Measurements from ENCODE around the gene SGPP1. TPM values are rescaled to one million over a fixed set of nuclear protein-coding genes. Genes with fewer than 3 reads are reported as not detected.

SGPP1 gene
- total RNA-seq, 4 donors from 2014 or later = 18.0 to 26.8 (median 19.3) TPM

GRCh38 chr14:63747846-63748245 is 20.0 kb upstream of the SGPP1 start:
- no peak for DNase-seq (ENCODE audit: extremely low spot score)
- Histone ChIP-seq H3K4me3 (no peak overlapping the region), H3K36me3 (no peaks in the 10 kb centered on the region), H3K9me3 (no peaks in the 10 kb centered on the region), H3K27me3 (peaks cover 0 to 8% (median 0%) of the 10 kb centered on the region in 4 donors), H3K4me1 (no peaks in the 10 kb centered on the region), H3K27ac (replicated peaks in 1 of 4) (no peak overlapping the region)
- 72% methylated on average over 3 of the region's 3 CpGs for WGBS
- TF ChIP-seq POLR2A (IDR thresholded peaks at IDR 0.05; ENCODE audit: low read depth) (no peak), CTCF (IDR thresholded peaks at IDR 0.05) (no peak), POLR2AphosphoS5 (IDR thresholded peaks at IDR 0.05) (no peak), EP300 (IDR thresholded peaks at IDR 0.05) (no peak)
- intact Hi-C loops (cut with DNase I) = no loop called here

- TF ChIP-seq EP300 (IDR thresholded peaks at IDR 0.05) = no peak
- Histone ChIP-seq H3K27me3 (peaks cover 0 to 8% (median 0%) of the 10 kb centered on the region in 4 donors), H3K4me1 (no peaks in the 10 kb centered on the region), H3K27ac (replicated peaks in 1 of 4) (no peak overlapping the region), H3K36me3 (no peaks in the 10 kb centered on the region), H3K9me3 (no peaks in the 10 kb centered on the region), H3K4me3 (no peak overlapping the region)
- WGBS = 59% methylated on average over 4 of the region's 4 CpGs
- DNase-seq (ENCODE audit: extremely low spot score) = no peak
- intact Hi-C loops (cut with DNase I) = no loop called here
Observed at GRCh38 chr14:63745858-63746425, 18.1 kb upstream of the SGPP1 start.

GRCh38 chr14:63745272-63745671 is 17.4 kb upstream of the SGPP1 start:
- Histone ChIP-seq H3K9me3 (no peaks in the 10 kb centered on the region), H3K27ac (replicated peaks in 1 of 4) (no peak overlapping the region), H3K4me3 (no peak overlapping the region), H3K36me3 (no peaks in the 10 kb centered on the region), H3K4me1 (no peaks in the 10 kb centered on the region), H3K27me3 (peaks cover 0 to 8% (median 0%) of the 10 kb centered on the region in 4 donors)
- 85% methylated on average over 3 of the region's 3 CpGs for WGBS
- intact Hi-C loops (cut with DNase I) = no loop called here
- DNase-seq (ENCODE audit: extremely low spot score) = no peak
- no peak for TF ChIP-seq POLR2A (IDR thresholded peaks at IDR 0.05; ENCODE audit: low read depth)
- no peak for TF ChIP-seq CTCF (IDR thresholded peaks at IDR 0.05)
- no peak for TF ChIP-seq POLR2AphosphoS5 (IDR thresholded peaks at IDR 0.05)
- TF ChIP-seq EP300 (IDR thresholded peaks at IDR 0.05) = no peak

- Histone ChIP-seq H3K36me3 (no peaks in the 10 kb centered on the region), H3K4me1 (no peaks in the 10 kb centered on the region), H3K4me3 (no peak overlapping the region), H3K9me3 (no peaks in the 10 kb centered on the region), H3K27ac (replicated peaks in 1 of 4) (no peak overlapping the region), H3K27me3 (no peaks in the 10 kb centered on the region)
- no peak for TF ChIP-seq EP300 (IDR thresholded peaks at IDR 0.05)
- intact Hi-C loops (cut with DNase I) = no loop called here
- 97% methylated on average over 1 of the region's 1 CpG for WGBS
- no peak for DNase-seq (ENCODE audit: extremely low spot score)
Observed at GRCh38 chr14:63737582-63738006, 9.7 kb upstream of the SGPP1 start.

- no peaks in the 10 kb centered on the region for H3K9me3 ChIP-seq
- WGBS = 94% methylated on average over 5 of the region's 5 CpGs
- no peaks in the 10 kb centered on the region for H3K4me1 ChIP-seq
- TF ChIP-seq EP300 (IDR thresholded peaks at IDR 0.05) (no peak), CTCF (IDR thresholded peaks at IDR 0.05) (no peak), POLR2A (IDR thresholded peaks at IDR 0.05; ENCODE audit: low read depth) (no peak), POLR2AphosphoS5 (IDR thresholded peaks at IDR 0.05) (no peak)
- H3K27me3 ChIP-seq = no peaks in the 10 kb centered on the region
- intact Hi-C loops (cut with DNase I) = no loop called here
- H3K27ac ChIP-seq (replicated peaks in 1 of 4) = no peak overlapping the region
- no peak overlapping the region for H3K4me3 ChIP-seq
- no peaks in the 10 kb centered on the region for H3K36me3 ChIP-seq
- no peak for DNase-seq (ENCODE audit: extremely low spot score)
Observed at GRCh38 chr14:63735720-63736119, 7.9 kb upstream of the SGPP1 start.

- Histone ChIP-seq H3K27ac (replicated peaks in 1 of 4) (no peak overlapping the region), H3K4me1 (peaks cover 8 to 19% (median 15%) of the 10 kb centered on the region in 4 donors), H3K36me3 (no peaks in the 10 kb centered on the region), H3K27me3 (no peaks in the 10 kb centered on the region), H3K9me3 (no peaks in the 10 kb centered on the region), H3K4me3 (no peak overlapping the region)
- no peak for DNase-seq (ENCODE audit: extremely low spot score)
- no peak for TF ChIP-seq EP300 (IDR thresholded peaks at IDR 0.05)
- TF ChIP-seq CTCF (IDR thresholded peaks at IDR 0.05) = no peak
- TF ChIP-seq POLR2AphosphoS5 (IDR thresholded peaks at IDR 0.05) = no peak
- no peak for TF ChIP-seq POLR2A (IDR thresholded peaks at IDR 0.05; ENCODE audit: low read depth)
- intact Hi-C loops (cut with DNase I) = no loop called here
- WGBS = 86% methylated on average over 3 of the region's 3 CpGs
Observed at GRCh38 chr14:63730659-63731058, 2.8 kb upstream of the SGPP1 start.

Data from esophagus muscularis mucosa (tissue), 4 donors.